NCI-H460 (cell line): Measurements from ENCODE around the gene TMEM174. TPM values are rescaled to one million over a fixed set of nuclear protein-coding genes. Genes with fewer than 3 reads are reported as not detected.
"Not testable (repeated sequence)": the region's sequence is repeated elsewhere in the genome, so short reads cannot be mapped to it uniquely, and the experiment has no call there.

ENCODE experiments used
- DNase-seq: peaks from one replicate; pipeline ENCODE4 v3.0.0-alpha.2; 2016; ENCODE audit warnings: low read depth; ENCODE audit errors: extremely low read depth
- total RNA-seq: library from RNA; depleted of rRNA; stranded (reverse); fragments of >200 nt; shearing (Covaris generic); gene quantifications from 2 replicates; pipeline ENCODE4 v1.2.3, GENCODE V29; 2014

The TMEM174 gene
- total RNA-seq, 1 experiment from 2014 or later, result not detected

DNA sequence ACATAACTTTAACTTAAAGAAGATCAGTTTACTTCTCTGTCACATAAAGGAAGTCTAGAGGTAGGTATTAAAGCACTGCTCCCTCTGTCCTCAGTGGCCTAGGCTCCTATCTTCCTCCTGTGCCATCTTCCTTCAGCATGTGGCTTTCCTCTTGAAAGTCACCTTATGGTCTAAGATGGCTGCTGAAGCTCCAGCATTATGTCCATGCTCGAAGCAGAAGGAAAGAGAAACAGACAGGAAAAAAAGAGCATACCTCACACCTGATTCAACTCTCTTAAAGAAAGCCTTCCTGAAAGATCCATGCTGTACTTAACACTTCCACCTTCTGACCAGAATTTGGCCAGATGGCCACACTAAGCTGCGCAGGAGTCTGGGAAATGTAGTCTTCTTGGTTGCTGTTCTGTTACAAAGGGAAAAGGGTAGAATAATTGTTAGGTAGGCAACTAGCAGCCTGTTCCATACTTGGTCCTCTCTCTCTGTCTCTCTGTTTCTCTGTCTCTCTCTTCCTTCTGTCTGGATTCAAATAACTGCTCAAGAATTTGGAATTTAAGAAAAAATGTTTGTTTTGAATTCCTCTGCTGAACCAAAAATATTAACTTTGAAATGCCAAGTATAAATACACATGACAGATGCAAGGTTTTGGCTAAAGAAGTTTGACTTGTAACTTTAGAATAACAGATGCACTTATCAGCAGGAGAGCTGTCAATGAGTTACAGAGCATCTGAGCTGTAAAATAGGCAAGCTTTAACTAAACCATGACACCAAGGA lies 16.0 kb downstream of the TMEM174 start:
- DNase-seq, result no peak

DNA sequence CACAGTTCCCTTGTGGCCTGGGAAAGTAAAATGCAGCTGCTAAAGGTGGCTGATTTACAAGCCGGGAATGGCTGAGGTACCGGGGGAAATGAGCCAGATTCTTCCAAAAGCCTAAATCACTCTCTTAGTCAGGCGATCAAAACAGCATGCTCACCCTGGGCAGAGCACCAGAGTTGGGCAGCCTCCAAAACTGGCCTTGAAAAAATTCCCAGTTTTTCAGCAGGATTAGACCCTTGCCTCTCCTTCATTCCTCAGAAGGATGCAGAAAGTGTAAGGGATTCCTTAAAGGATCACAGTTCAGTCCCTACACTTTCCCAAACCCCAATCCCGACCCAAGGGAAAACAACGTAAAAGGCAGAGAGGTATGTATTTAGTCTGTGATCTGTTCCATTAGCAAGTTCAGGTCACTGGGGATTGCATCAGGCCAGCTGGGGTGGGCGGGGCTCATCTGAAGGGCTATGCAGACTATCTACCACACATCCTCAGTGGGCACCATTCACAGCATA lies 16.9 kb downstream of the TMEM174 start:
- DNase-seq, result peak; percentile 17

DNA sequence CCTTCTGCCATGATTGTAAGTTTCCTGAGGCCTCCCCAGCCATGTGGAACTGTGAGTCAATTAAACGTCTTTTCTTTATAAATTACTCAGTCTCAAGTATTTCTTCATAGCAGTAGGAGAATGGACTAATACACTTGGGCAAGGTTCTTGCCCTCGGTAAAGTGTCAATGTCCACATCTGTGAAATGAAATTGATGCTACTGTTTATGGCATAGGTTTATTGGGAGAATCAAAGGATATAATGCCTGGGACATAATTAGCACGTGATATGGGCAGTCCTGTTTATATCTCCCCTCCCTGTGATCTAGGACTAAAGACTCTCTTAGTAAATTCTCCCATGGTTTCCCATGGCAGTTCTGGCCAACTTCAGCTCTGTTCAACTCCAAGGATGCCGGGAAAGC lies 19.4 kb downstream of the TMEM174 start:
- no peak for DNase-seq

DNA sequence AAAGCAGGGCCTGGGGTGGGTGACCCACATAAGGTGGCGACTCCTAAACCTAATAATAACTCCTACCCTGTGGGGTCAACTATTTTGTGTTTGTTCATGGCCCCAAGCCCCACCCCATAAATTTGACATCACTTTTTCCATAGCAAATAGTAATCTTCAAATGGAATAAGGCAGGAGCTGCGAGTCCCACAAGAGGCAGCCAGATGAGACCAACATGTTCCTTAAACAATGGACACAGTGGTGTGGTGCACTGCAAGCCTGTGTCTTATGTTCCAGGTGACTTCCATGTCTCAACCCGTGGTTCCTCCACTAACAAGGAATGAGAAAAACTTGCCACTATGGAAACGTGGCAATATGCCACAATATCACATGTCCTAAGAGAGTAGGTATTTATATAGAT lies 20.6 kb downstream of the TMEM174 start:
- DNase-seq, result no peak

DNA sequence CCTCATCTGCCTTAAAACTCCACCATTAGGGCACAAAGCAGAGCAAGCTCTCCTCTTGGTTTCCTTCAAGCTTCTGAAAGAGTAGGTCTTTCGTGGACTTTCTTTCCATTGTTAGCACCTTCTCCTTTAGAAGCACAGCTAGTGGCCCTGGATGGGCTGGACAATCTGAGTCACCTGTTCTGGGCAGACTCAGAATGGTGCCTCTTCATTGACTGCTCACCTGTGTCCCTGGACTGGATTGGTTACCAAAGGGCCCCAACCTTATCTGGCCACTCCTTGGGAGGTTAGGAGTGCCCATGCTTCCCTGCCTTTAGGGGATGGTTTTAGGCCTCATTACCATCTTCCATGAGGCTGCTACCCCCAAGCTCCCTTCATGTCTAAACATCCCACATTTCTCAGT lies 23.2 kb downstream of the TMEM174 start:
- no peak for DNase-seq

DNA sequence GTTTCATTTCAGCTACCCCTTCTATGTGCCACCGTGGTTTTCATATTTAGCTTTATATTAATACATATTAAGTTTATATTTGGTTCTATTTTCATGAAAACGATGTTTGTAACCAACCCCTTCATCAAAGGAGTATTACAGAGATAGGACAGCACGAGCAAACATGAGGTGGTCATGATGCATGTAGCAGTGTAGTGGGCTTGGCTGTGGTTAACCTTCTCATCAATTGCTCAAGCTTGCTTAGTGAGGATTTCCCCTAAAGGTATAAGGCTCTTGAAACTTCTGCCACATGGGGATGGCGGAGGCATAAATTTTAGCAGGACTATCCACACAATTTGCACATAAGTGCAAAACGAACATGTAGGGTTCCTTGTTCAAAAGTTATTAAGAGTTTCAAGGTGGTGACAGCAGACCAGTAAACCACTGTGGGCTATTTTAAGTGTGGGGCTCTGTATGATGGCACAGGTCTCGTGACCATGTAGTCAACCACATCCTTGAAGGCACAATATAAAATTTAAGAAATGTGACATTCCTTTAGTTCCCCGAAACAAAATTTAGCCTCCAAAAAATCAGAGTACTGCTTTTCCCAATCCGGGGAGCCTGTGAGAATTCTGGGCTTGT lies 24.8 kb downstream of the TMEM174 start:
- no peak for DNase-seq

DNA sequence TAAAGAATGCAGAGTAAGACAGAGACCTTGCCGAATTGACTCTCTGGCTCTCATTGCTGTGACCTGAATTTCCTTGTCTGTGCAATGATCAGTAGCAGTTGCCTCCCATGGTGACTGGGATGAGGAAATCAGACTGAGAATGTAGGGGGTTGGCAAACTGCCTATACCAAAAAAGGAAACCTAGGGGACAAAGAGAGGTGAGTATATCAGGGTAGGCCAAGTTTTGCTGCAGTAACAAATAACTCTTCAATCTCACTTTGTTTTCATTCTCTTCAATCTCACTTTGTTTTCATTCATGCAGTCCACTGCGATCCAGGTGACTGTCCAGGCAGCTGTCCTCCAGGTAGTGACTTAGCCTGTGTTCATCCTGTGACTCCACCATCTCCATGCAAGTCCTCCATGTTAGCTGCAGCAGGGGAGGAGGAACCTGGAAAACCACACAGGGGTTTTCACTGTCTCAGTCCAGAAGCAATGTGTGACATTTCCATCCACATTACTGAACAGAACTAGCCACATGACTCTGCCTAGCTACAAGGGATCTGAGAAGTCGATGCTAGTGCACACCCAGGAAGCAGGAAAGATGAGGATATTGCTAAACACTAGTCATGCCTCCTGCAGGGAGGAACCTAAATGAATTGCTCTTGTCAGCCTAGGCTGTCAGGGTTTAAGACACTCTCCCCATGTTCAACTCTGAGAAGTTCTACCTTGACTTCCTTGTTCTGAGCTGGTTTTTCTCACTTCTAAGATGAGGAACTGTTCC lies 26.0 kb downstream of the TMEM174 start:
- no peak for DNase-seq

DNA sequence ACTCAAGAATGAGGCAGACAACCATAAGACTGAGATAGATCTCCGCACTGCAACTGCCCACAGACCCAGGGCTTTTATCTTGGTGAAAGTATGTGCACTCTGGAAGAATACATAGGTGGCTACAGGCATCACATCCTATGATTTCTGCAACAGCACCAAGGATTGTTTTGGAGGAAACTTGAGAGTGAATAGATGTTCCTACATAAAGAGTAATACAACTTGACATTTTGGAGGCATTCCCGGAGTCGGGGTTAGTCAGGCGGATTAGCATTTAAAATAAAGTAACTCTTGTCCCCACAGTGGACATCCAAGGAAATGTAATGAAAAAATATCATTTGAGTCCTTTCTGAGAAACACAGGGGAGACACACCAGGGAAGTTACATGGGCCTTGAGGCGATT lies 26.7 kb downstream of the TMEM174 start:
- no peak for DNase-seq

DNA sequence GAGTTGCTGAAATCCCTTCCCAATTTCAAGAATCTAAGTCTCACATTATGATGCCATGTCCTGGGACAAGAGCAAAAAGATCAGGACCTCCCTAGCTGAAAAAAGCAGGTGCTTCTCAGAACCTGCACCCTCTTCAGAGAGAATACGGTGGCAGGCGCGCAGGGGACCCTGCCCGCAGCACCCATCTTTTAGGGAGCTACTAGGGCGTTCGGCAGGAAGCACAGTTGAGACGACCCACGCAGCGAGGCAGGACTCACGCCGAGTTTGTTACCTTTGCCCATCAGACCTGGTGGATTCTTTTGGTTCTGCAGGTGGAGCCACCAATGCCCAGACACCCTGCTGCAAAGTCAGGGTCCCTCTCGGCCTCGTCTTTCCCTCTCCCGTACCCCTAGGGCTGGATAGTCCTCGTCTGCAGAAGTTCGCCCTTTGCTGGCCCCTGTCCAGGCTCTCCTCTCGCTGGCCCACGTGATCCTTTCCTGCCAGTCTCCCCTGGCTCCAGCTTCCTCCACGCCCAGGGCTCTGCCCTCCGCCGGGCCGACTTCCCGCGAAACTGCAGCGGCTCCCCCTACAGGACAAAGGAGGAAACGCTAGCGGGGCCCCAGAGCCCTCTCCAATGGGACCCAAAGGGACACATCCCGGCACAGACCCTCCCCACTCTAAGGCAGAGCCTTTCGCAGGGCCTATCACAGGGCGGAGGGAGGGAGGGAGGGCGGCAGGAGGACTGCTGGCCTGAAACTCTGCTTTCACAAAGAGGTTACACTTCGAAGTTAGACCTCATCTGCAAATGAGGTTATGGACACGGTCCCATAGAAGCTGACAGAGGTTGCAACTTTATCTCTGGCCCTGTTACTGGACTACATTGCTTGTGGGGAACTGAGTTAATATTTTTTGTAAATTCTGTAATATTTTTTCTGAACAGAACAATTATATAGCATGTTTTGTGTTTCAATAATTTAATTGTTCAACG lies 28.8 kb downstream of the TMEM174 start:
- DNase-seq, result peak; percentile 72

DNA sequence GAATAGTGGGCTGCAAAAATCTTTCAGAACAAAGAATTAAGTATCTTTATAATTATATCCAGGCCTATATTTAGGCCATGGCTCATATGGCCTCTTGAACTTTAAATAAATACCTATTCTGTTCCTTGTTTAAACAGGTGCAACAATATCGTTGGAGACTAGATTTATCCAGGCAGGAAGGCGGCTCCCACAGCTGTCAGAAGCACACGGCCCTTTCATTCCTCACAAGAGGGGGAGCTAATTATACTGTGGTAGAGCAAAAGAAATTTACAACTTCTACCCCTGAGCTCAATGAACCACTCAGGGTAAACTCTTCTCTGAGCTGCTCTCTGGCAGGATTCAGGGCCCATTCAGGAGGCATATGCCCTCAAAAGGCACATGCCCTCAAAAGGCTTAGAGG lies 31.3 kb downstream of the TMEM174 start:
- no peak for DNase-seq

DNA sequence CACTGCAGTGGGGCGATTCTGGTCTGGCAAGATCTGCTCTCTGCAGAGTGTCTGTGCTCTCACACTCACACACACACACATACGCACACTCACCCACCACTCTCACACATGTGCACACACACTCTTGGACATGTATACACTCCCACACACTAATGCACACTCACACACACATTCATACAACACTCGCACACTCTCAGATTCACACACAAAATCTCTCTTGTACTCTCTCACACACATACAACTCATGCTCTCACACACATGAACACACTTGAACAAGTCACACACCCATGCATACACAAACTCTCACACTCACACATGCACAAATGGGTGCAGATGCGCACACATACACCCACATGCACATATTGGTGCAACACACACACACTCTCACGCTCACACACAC lies 31.7 kb downstream of the TMEM174 start:
- DNase-seq, result no peak

DNA sequence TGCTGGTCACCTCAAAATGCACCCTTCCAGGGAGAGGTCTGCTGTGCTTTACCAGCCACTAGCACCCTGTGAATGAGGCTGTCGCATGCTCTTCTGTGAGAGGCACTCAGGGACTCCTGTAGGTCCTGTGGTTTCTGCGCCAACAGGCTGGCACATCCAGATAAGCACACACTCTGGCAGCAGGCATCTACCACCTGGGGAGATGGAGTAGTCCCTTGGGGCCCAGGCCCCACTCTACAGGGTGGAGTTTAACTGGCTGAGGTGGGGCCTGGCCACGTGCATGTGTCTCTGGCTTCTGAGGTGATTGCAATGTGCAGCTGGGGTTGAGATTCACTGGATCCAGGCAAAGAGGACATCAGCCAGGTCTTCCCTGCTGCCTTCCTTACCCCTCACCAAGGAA lies 32.3 kb downstream of the TMEM174 start:
- no peak for DNase-seq

DNA sequence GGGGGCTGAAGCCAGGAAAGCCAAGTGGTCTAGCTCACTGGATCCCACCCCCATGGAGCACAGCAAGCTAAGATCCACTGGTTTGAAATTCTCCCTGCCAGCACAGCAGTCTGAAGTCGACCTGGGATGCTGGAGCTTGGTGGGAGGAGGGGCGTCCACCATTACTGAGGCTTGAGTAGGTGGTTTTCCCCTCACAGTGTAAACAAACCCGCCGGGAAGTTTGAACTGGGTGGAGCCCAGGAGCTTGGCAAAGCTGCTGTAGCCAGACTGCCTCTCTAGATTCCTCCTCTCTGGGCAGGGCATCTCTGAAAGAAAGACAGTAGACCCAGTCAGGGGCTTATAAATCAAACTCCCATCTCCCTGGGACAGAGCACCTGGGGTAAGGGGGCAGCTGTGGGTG lies 34.2 kb downstream of the TMEM174 start:
- DNase-seq, result not testable (repeated sequence)

DNA sequence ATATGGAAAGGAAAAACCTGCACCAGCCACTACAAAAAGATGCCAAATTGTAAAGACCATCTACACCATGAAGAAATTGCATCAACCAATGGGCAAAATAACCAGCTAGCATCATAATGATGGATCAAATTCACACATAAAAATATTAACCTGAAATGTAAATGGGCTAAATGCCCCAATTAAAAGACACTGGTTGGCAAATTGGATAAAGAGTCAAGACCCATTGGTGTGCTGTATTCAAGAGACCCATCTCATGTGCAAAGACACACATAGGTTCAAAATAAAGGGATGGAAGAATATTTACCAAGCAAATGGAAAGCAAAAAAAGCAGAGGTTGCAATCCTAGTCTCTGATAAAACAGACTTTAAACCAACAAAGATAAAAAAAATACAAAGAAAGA lies 36.1 kb downstream of the TMEM174 start:
- DNase-seq, result not testable (repeated sequence)

DNA sequence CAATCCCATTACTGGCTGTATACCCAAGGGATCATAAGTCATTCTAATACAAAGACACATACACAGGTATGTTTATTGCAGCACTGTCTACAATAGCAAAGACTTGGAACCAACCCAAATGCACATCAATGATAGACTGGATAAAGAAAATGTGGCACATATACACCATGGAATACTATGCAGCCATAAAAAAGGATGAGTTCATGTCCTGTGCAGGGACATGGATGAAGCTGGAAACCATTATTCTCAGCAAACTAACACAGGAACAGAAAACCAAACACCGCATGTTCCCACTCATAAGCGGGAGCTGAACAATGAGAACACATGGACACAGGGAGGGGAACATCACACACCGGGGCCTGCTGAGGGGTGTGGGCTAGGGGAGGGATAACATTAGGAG lies 39.7 kb downstream of the TMEM174 start:
- not testable (repeated sequence) for DNase-seq

DNA sequence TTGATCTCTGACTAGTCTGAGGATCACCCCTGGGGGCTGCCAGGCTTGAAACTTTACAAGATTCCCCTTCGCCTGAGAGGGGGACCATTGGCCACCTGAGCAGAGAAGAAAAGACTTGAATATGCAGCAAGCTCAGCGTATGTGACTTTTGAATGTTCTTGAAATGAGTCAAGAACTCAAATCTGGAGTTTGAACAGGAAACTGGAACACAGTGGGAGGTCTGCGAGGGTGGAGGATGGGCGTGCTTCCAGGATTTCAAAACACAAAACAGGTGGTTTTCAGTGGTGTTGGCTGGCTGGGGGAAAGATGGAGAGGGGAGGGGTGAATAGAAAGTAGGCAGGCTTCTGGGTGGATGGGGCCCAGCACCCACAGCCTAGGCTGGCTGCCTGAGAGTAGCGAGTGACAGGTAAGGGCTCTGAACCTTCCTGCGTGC lies 40.6 kb downstream of the TMEM174 start:
- DNase-seq, result no peak

DNA sequence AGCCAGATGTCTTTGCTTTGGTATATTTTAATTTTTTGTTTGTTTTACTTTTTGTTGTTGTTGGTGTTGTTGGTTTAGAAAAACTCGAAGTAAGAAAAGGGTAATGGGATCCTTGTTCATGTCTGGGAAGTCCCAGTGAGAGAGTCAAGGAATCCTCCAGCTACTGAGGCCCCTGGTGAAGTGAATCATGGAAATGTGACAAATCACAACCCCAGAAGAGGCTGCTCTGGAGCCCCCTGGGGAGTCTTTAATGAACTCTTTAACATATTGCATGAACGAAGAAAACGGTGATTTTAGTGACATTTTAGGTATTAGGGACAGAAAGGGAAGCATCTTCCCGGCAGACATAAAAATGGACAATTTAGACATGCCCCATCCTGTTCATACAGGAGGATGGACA lies 41.3 kb downstream of the TMEM174 start:
- DNase-seq, result no peak

DNA sequence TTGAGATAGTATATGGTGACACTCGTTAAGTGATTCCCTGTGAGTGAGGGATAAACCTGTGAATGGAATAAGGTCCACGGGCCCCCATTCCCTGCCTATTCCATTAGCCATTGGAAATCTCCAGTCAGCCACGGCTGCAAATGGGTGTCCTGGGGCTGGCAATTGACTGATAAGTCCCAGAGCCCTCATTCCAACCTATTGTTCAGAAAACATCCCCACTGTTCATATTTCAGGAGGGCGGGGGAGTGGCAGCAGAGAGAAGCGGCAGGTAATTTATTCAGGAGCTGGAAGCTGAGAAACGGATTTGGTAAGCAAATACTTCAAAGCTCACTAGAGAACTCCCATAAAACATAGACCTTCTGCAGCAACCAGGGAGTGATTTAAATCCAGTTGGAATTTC lies 42.0 kb downstream of the TMEM174 start:
- no peak for DNase-seq

DNA sequence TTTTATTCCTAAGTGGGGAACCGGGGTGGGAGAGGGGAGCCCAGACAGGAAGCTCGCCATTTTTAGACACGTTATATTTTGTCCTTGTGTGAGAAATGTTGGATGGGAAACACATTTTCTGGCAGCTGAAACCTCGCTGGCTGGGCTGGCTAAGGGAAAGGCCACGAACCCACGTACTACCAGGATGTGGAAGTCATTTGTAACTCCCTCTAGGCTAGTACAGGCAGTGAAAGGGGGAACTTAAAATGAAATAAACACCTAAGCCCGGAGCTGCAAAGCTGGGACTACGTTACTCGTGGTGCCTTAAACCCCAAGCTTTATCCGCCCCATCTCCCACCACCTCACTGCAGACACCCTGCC lies 42.5 kb downstream of the TMEM174 start:
- no peak for DNase-seq

DNA sequence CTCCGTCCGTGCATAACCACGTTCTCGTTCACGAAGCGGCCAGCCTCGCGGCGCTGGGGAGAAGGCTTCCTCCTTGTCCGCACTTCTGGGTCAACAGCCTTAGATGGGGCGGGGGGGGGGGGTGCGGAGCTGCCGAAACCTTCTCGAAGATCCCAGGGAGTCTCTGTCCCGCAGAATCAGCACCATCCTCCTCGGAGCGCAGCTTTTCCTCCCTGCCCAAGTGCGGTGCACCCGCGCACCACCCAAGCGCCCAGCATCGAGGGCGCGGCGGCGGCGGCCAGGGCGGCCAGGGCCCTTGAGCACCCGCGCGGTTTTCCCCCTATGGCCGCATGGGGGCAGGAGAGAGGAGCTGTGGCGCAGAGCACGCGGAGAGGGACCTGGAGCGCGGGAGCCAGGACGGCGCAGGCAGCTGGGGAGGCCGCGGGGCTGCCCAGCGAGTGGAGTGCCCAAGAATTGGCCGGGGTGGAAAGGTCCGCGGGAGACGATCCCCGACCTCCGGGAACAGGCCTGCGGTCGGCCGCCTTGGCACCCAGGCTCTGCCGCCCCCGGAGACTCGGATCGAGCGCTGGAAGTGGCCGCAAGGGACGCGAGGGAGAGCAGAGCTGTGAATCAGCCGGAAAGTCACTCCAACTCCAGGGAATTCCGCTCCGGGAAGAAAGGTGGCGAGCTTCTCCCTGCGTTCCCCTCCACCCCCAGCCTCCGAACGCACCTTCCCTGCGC lies 43.1 kb downstream of the TMEM174 start:
- peak; percentile 83 for DNase-seq
